Measurements from ENCODE around the gene RPL22.

DNA sequence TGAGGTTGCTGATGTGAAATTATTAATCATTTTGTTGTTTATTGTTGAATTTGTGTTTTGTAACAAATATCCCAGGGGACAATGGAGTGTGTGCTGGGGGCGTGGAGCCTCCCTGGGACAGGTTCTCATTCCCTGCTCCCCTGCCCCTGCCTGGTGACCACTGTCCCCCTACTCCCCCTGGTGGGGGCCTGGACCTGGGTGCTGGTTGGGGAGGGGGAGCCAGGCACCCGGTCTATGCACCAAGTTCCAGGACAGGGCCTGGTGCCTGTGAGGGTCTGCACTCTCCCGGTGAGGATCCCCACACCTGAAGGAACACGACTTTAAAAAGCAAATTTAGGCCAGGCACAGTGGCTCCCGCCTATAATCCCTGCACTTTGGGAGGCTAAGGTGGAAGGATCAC, 61.6 kb downstream of the RPL22 start:
- TF ChIP-seq YY1 (IDR thresholded peaks at IDR 0.05; ENCODE audit: insufficient read depth, insufficient read length) = no peak
- no peak for TF ChIP-seq SUZ12 (IDR thresholded peaks at IDR 0.05; ENCODE audit: extremely low read depth, insufficient read depth, insufficient read length)
- no peak for TF ChIP-seq ZNF274 (IDR thresholded peaks at IDR 0.05; ENCODE audit: low read depth, low read length)
